Forelimb muscle (tissue), 1 donor: ENCODE measurements around the gene TRIM7. TPM values are rescaled to one million over a fixed set of nuclear protein-coding genes. Genes with fewer than 3 reads are reported as not detected.
A peak's percentile ranks its signal among the peaks of the same experiment; 100 is the strongest.
"Not testable (repeated sequence)": the region's sequence is repeated elsewhere in the genome, so short reads cannot be mapped to it uniquely, and the experiment has no call there.

ENCODE experiments used
- DNase-seq: peaks from one replicate; pipeline ENCODE4 v3.0.0-alpha.2; 2013; ENCODE audit warnings: low read depth
- polyA plus RNA-seq: library from polyadenylated mRNA; unstranded; fragments of 120-200 nt; gene quantifications from one replicate; pipeline ENCODE4 v1.2.1, GENCODE V29; 2013; ENCODE audit not compliant: insufficient read length

TRIM7 gene
- polyA plus RNA-seq, 1 donor, result 21.6 TPM

GRCh38 chr5:181212934-181213333 lies 7.9 kb upstream of the TRIM7 start:
- DNase-seq, result no peak

- no peak for DNase-seq
These were observed 7.1 kb upstream of the TRIM7 start for GRCh38 chr5:181212080-181212479.

- DNase-seq, result no peak
These were observed 6.2 kb upstream of the TRIM7 start for GRCh38 chr5:181211208-181211607.

GRCh38 chr5:181210698-181211097 lies 5.7 kb upstream of the TRIM7 start:
- not testable (repeated sequence) for DNase-seq

- not testable (repeated sequence) for DNase-seq
These were observed 5.2 kb upstream of the TRIM7 start for GRCh38 chr5:181210148-181210547.

GRCh38 chr5:181209006-181209405 lies 4.0 kb upstream of the TRIM7 start:
- DNase-seq, result not testable (repeated sequence)

- no peak for DNase-seq
These were observed 2.9 kb upstream of the TRIM7 start for GRCh38 chr5:181207960-181208253.

- DNase-seq, result peak; percentile 54
These were observed 2.4 kb upstream of the TRIM7 start for GRCh38 chr5:181207214-181207959.

GRCh38 chr5:181205761-181206649 lies 1.0 kb upstream of the TRIM7 start:
- no peak for DNase-seq

- no peak for DNase-seq
These were observed 727 bp downstream of the TRIM7 start for GRCh38 chr5:181204113-181204825.

- no peak for DNase-seq
These were observed 1.3 kb downstream of the TRIM7 start for GRCh38 chr5:181203777-181204112.

GRCh38 chr5:181203093-181203711 lies 1.8 kb downstream of the TRIM7 start:
- DNase-seq, result no peak

GRCh38 chr5:181200816-181201215 lies 4.2 kb downstream of the TRIM7 start:
- no peak for DNase-seq

- no peak for DNase-seq
These were observed 4.9 kb downstream of the TRIM7 start for GRCh38 chr5:181199881-181200638.

GRCh38 chr5:181198905-181199519 lies 6.0 kb downstream of the TRIM7 start:
- no peak for DNase-seq

GRCh38 chr5:181198106-181198685 lies 6.8 kb downstream of the TRIM7 start:
- DNase-seq, result no peak

GRCh38 chr5:181197326-181197951 lies 7.6 kb downstream of the TRIM7 start:
- DNase-seq, result no peak

GRCh38 chr5:181195249-181195761 lies 9.7 kb downstream of the TRIM7 start:
- DNase-seq, result no peak

GRCh38 chr5:181194489-181195248 lies 10.3 kb downstream of the TRIM7 start:
- DNase-seq, result no peak
